ENCODE data around the gene LRFN5.

Gene LRFN5

GRCh38 chr14:41785696-41786095 lies 179.0 kb downstream of the LRFN5 start:
- H3K18ac ChIP-seq (ENCODE audit: low read length) = no peak overlapping the region
- no peak overlapping the region for H3K9ac ChIP-seq (ENCODE audit: low read depth, low read length, poor library complexity)
- no peaks in the 10 kb centered on the region for H3K9me3 ChIP-seq (replicated peaks in 1 of 2; ENCODE audit: control insufficient read depth in 2 of 2, insufficient read depth in 1 of 2, low read depth in 1 of 2, low read length in 2 of 2)
- H2AFZ ChIP-seq (ENCODE audit: low read length) = no peak overlapping the region
- no peak overlapping the region for H3K14ac ChIP-seq (ENCODE audit: low read length)
- no peaks in the 10 kb centered on the region for H3K79me1 ChIP-seq (ENCODE audit: low read depth, low read length)
- no peak overlapping the region for H3K4me2 ChIP-seq (ENCODE audit: insufficient read depth, low read length, poor library complexity, severe bottlenecking)
- H3K27ac ChIP-seq (replicated peaks; ENCODE audit: low read length) = no peak overlapping the region
- no CpG with 5 or more reads among the region's 6 CpGs for WGBS, 2 donors (ENCODE audit: extremely low coverage in 2 of 2, insufficient read length in 2 of 2, insufficient replicate concordance in 1 of 2)
- H3K4ac ChIP-seq (ENCODE audit: low read length) = no peak overlapping the region
- no peaks in the 10 kb centered on the region for H3K36me3 ChIP-seq (replicated peaks in 1 of 2; ENCODE audit: control insufficient read depth in 2 of 2, insufficient read depth in 2 of 2, low read length in 2 of 2)
- no peak overlapping the region for H2BK5ac ChIP-seq (ENCODE audit: low read length)
- peak; percentile 8 for DNase-seq (ENCODE audit: low spot score)
- no peak overlapping the region for H2BK15ac ChIP-seq (ENCODE audit: low read length)
- no peak overlapping the region for H3K23ac ChIP-seq (ENCODE audit: low read depth, low read length, poor library complexity)
- no peak overlapping the region for H4K8ac ChIP-seq (ENCODE audit: low read depth, low read length)
- no peak overlapping the region for H2BK120ac ChIP-seq (ENCODE audit: low read depth, low read length)
- H2BK12ac ChIP-seq (ENCODE audit: low read length) = no peak overlapping the region
- peaks cover 0 to 3% (median 0%) of the 10 kb centered on the region in 3 experiments for H3K27me3 ChIP-seq (ENCODE audit: control insufficient read depth in 3 of 3, insufficient read depth in 3 of 3, low read depth in 1 of 3, low read length in 3 of 3)
- H2AK5ac ChIP-seq (ENCODE audit: low read depth, low read length) = no peak overlapping the region
- H3K4me1 ChIP-seq (ENCODE audit: control insufficient read depth in 2 of 2, insufficient read depth in 1 of 2, low read depth in 1 of 2, low read length in 2 of 2) = no peaks in the 10 kb centered on the region
- no peak overlapping the region for H4K91ac ChIP-seq (ENCODE audit: low read depth, low read length, poor library complexity)
- H3K4me3 ChIP-seq (ENCODE audit: low read length in 2 of 2) = no peak overlapping the region

GRCh38 chr14:41799817-41800216 lies 193.1 kb downstream of the LRFN5 start:
- H3K4ac ChIP-seq (ENCODE audit: low read length) = no peak overlapping the region
- H2BK15ac ChIP-seq (ENCODE audit: low read length) = no peak overlapping the region
- H4K91ac ChIP-seq (ENCODE audit: low read depth, low read length, poor library complexity) = no peak overlapping the region
- no peak overlapping the region for H3K4me3 ChIP-seq (ENCODE audit: low read length in 2 of 2)
- no peak overlapping the region for H3K27ac ChIP-seq (replicated peaks; ENCODE audit: low read length)
- no peaks in the 10 kb centered on the region for H3K4me1 ChIP-seq (ENCODE audit: control insufficient read depth in 2 of 2, insufficient read depth in 1 of 2, low read depth in 1 of 2, low read length in 2 of 2)
- no peaks in the 10 kb centered on the region for H3K27me3 ChIP-seq (ENCODE audit: control insufficient read depth in 3 of 3, insufficient read depth in 3 of 3, low read depth in 1 of 3, low read length in 3 of 3)
- no peaks in the 10 kb centered on the region for H3K79me1 ChIP-seq (ENCODE audit: low read depth, low read length)
- H3K23ac ChIP-seq (ENCODE audit: low read depth, low read length, poor library complexity) = no peak overlapping the region
- H2BK12ac ChIP-seq (ENCODE audit: low read length) = no peak overlapping the region
- H2BK5ac ChIP-seq (ENCODE audit: low read length) = no peak overlapping the region
- no peaks in the 10 kb centered on the region for H3K36me3 ChIP-seq (replicated peaks in 1 of 2; ENCODE audit: control insufficient read depth in 2 of 2, insufficient read depth in 2 of 2, low read length in 2 of 2)
- no peak overlapping the region for H2AK5ac ChIP-seq (ENCODE audit: low read depth, low read length)
- H2AFZ ChIP-seq (ENCODE audit: low read length) = no peak overlapping the region
- no peak overlapping the region for H3K14ac ChIP-seq (ENCODE audit: low read length)
- no peak for DNase-seq (ENCODE audit: low spot score)
- no peak overlapping the region for H3K4me2 ChIP-seq (ENCODE audit: insufficient read depth, low read length, poor library complexity, severe bottlenecking)
- H3K18ac ChIP-seq (ENCODE audit: low read length) = no peak overlapping the region
- H3K9ac ChIP-seq (ENCODE audit: low read depth, low read length, poor library complexity) = no peak overlapping the region
- no CpG with 5 or more reads among the region's 1 CpG for WGBS, 2 donors (ENCODE audit: extremely low coverage in 2 of 2, insufficient read length in 2 of 2, insufficient replicate concordance in 1 of 2)
- no peak overlapping the region for H2BK120ac ChIP-seq (ENCODE audit: low read depth, low read length)
- no peak overlapping the region for H4K8ac ChIP-seq (ENCODE audit: low read depth, low read length)
- no peaks in the 10 kb centered on the region for H3K9me3 ChIP-seq (replicated peaks in 1 of 2; ENCODE audit: control insufficient read depth in 2 of 2, insufficient read depth in 1 of 2, low read depth in 1 of 2, low read length in 2 of 2)

GRCh38 chr14:41805633-41806032 lies 199.0 kb downstream of the LRFN5 start:
- no peak overlapping the region for H3K23ac ChIP-seq (ENCODE audit: low read depth, low read length, poor library complexity)
- no peak overlapping the region for H2BK5ac ChIP-seq (ENCODE audit: low read length)
- no peaks in the 10 kb centered on the region for H3K79me1 ChIP-seq (ENCODE audit: low read depth, low read length)
- H3K27me3 ChIP-seq (ENCODE audit: control insufficient read depth in 3 of 3, insufficient read depth in 3 of 3, low read depth in 1 of 3, low read length in 3 of 3) = no peaks in the 10 kb centered on the region
- no peak overlapping the region for H2AK5ac ChIP-seq (ENCODE audit: low read depth, low read length)
- H4K91ac ChIP-seq (ENCODE audit: low read depth, low read length, poor library complexity) = no peak overlapping the region
- no CpG with 5 or more reads among the region's 5 CpGs for WGBS, 2 donors (ENCODE audit: extremely low coverage in 2 of 2, insufficient read length in 2 of 2, insufficient replicate concordance in 1 of 2)
- no peak overlapping the region for H3K18ac ChIP-seq (ENCODE audit: low read length)
- H2BK12ac ChIP-seq (ENCODE audit: low read length) = no peak overlapping the region
- H3K27ac ChIP-seq (replicated peaks; ENCODE audit: low read length) = no peak overlapping the region
- no peak overlapping the region for H3K9ac ChIP-seq (ENCODE audit: low read depth, low read length, poor library complexity)
- no peaks in the 10 kb centered on the region for H3K36me3 ChIP-seq (replicated peaks in 1 of 2; ENCODE audit: control insufficient read depth in 2 of 2, insufficient read depth in 2 of 2, low read length in 2 of 2)
- H3K4me3 ChIP-seq (ENCODE audit: low read length in 2 of 2) = no peak overlapping the region
- H3K9me3 ChIP-seq (replicated peaks in 1 of 2; ENCODE audit: control insufficient read depth in 2 of 2, insufficient read depth in 1 of 2, low read depth in 1 of 2, low read length in 2 of 2) = no peaks in the 10 kb centered on the region
- H2BK15ac ChIP-seq (ENCODE audit: low read length) = no peak overlapping the region
- H3K4me1 ChIP-seq (ENCODE audit: control insufficient read depth in 2 of 2, insufficient read depth in 1 of 2, low read depth in 1 of 2, low read length in 2 of 2) = no peaks in the 10 kb centered on the region
- DNase-seq (ENCODE audit: low spot score) = no peak
- H3K4ac ChIP-seq (ENCODE audit: low read length) = no peak overlapping the region
- H2AFZ ChIP-seq (ENCODE audit: low read length) = no peak overlapping the region
- H2BK120ac ChIP-seq (ENCODE audit: low read depth, low read length) = no peak overlapping the region
- no peak overlapping the region for H3K4me2 ChIP-seq (ENCODE audit: insufficient read depth, low read length, poor library complexity, severe bottlenecking)
- no peak overlapping the region for H4K8ac ChIP-seq (ENCODE audit: low read depth, low read length)
- H3K14ac ChIP-seq (ENCODE audit: low read length) = no peak overlapping the region

- no peak overlapping the region for H2AFZ ChIP-seq (ENCODE audit: low read length)
- no peaks in the 10 kb centered on the region for H3K36me3 ChIP-seq (replicated peaks in 1 of 2; ENCODE audit: control insufficient read depth in 2 of 2, insufficient read depth in 2 of 2, low read length in 2 of 2)
- H2BK12ac ChIP-seq (ENCODE audit: low read length) = no peak overlapping the region
- H3K4me2 ChIP-seq (ENCODE audit: insufficient read depth, low read length, poor library complexity, severe bottlenecking) = no peak overlapping the region
- no peak overlapping the region for H3K4me3 ChIP-seq (ENCODE audit: low read length in 2 of 2)
- H4K8ac ChIP-seq (ENCODE audit: low read depth, low read length) = no peak overlapping the region
- no peak overlapping the region for H2BK120ac ChIP-seq (ENCODE audit: low read depth, low read length)
- no peaks in the 10 kb centered on the region for H3K27me3 ChIP-seq (ENCODE audit: control insufficient read depth in 3 of 3, insufficient read depth in 3 of 3, low read depth in 1 of 3, low read length in 3 of 3)
- no peak overlapping the region for H2AK5ac ChIP-seq (ENCODE audit: low read depth, low read length)
- no peak overlapping the region for H4K91ac ChIP-seq (ENCODE audit: low read depth, low read length, poor library complexity)
- no peak overlapping the region for H2BK15ac ChIP-seq (ENCODE audit: low read length)
- H3K18ac ChIP-seq (ENCODE audit: low read length) = no peak overlapping the region
- no peak overlapping the region for H3K23ac ChIP-seq (ENCODE audit: low read depth, low read length, poor library complexity)
- WGBS, 2 donors (ENCODE audit: extremely low coverage in 2 of 2, insufficient read length in 2 of 2, insufficient replicate concordance in 1 of 2) = no CpG with 5 or more reads among the region's 5 CpGs
- no peak overlapping the region for H3K27ac ChIP-seq (replicated peaks; ENCODE audit: low read length)
- H3K4me1 ChIP-seq (ENCODE audit: control insufficient read depth in 2 of 2, insufficient read depth in 1 of 2, low read depth in 1 of 2, low read length in 2 of 2) = no peaks in the 10 kb centered on the region
- H2BK5ac ChIP-seq (ENCODE audit: low read length) = no peak overlapping the region
- H3K9ac ChIP-seq (ENCODE audit: low read depth, low read length, poor library complexity) = no peak overlapping the region
- no peaks in the 10 kb centered on the region for H3K9me3 ChIP-seq (replicated peaks in 1 of 2; ENCODE audit: control insufficient read depth in 2 of 2, insufficient read depth in 1 of 2, low read depth in 1 of 2, low read length in 2 of 2)
- no peak overlapping the region for H3K4ac ChIP-seq (ENCODE audit: low read length)
- no peak for DNase-seq (ENCODE audit: low spot score)
- no peaks in the 10 kb centered on the region for H3K79me1 ChIP-seq (ENCODE audit: low read depth, low read length)
- H3K14ac ChIP-seq (ENCODE audit: low read length) = no peak overlapping the region
These were observed 199.8 kb downstream of the LRFN5 start for GRCh38 chr14:41806366-41806975.
